GM21360 (cell line): ENCODE results near the gene PPM1N.

Experiments
- ATAC-seq: cut with Tn5 transposase; IDR thresholded peaks from one replicate; pipeline ENCODE4 v1.9.1; 2021; ENCODE audit warnings: mild to moderate bottlenecking, moderate library complexity; ENCODE audit not compliant: unreplicated experiment

The PPM1N gene, protein sequence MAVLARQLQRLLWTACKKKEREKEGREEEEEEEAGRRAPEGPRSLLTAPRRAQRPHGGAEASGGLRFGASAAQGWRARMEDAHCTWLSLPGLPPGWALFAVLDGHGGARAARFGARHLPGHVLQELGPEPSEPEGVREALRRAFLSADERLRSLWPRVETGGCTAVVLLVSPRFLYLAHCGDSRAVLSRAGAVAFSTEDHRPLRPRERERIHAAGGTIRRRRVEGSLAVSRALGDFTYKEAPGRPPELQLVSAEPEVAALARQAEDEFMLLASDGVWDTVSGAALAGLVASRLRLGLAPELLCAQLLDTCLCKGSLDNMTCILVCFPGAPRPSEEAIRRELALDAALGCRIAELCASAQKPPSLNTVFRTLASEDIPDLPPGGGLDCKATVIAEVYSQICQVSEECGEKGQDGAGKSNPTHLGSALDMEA

DNA sequence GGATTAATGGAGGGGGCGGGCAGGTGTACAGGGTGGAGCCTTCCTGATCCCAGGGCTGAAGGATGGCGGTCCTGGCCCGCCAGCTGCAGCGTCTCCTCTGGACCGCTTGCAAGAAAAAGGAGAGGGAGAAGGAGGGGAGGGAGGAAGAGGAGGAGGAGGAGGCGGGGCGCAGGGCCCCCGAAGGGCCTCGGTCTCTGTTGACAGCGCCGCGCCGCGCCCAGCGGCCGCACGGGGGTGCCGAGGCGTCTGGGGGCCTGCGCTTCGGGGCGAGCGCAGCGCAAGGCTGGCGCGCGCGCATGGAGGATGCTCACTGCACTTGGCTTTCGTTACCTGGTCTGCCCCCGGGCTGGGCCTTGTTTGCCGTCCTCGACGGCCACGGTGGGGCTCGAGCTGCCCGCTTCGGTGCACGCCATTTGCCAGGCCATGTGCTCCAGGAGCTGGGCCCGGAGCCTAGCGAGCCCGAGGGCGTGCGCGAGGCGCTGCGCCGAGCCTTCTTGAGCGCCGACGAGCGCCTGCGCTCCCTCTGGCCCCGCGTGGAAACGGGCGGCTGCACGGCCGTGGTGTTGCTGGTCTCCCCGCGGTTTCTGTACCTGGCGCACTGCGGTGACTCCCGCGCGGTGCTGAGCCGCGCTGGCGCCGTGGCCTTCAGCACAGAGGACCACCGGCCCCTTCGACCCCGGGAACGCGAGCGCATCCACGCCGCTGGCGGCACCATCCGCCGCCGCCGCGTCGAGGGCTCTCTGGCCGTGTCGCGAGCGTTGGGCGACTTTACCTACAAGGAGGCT, at the start of gene PPM1N:
TSS of gene PPM1N (plus strand) at position 33 of the 785 bp plus-strand sequence. CDS start at position 63, 30 bp downstream.
- no peak for ATAC-seq

DNA sequence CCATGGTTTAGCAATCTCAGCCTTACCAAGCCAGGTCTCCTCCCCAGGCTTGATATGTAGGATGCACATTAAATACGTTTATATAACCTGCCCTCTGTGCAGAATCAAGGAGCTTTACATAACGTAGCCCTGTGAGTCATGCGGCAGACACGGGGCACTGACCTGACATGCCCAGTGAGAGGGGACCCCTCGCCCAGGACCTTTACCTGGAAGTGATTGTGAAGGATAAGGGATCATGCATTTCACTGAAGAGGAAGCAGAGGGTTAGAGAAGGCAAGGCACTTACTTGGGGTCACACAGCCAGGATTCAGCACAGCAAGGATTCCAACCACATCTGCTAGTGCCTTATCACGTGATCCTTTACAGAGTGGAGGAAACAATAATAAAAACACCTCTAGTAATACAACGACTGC, 49.4 kb upstream of the PPM1N start:
- ATAC-seq = no peak

DNA sequence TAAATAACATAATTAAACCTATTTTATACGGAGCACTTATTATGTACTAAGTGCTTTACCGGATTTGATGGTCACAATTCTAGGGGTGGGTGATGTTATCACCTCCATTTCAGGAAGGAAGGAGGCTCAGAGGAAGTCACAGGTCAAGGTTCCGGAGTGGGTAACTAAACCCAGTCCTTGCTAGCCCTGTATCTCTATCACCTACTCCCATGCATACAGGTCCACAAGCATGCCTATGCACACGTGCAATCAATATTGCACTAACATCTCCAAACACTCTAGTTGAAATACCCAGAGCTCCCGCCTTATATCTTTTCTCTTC, 48.3 kb upstream of the PPM1N start:
- peak; percentile 15 for ATAC-seq

DNA sequence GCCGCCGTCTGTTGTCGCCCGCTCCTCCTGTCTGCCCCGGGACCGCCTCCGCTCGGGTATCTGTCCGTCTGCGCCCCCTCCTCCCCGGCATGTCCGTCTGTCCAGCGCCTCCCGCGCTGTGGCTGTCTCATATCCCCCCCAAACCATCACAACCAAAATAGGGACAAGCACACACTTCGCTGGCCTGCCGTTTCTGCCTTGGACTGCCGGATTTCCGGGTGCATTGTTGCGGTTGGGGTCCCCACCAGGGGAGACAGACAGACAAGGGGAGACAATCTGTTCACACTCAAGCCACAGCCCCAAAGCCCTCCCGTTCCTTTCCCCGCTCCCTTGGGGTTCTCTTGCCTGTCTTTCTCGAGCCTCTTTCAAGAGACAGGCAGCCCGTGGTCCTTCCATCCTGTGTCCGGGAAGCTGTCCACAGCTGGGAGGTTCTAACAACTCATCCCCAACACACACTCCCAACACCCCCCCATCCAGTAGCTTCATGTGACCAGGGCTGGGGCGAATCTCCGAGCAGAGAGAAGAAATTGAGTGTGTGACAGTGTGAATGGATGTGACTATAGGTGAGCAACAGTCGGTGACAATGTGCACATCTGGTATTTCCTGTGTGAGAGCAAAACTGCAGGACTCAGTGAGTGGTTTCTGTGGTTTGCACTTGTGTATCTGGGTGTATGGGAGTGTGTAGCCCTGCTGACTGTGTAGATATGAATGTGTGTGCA, 47.0 kb upstream of the PPM1N start:
- no peak for ATAC-seq

DNA sequence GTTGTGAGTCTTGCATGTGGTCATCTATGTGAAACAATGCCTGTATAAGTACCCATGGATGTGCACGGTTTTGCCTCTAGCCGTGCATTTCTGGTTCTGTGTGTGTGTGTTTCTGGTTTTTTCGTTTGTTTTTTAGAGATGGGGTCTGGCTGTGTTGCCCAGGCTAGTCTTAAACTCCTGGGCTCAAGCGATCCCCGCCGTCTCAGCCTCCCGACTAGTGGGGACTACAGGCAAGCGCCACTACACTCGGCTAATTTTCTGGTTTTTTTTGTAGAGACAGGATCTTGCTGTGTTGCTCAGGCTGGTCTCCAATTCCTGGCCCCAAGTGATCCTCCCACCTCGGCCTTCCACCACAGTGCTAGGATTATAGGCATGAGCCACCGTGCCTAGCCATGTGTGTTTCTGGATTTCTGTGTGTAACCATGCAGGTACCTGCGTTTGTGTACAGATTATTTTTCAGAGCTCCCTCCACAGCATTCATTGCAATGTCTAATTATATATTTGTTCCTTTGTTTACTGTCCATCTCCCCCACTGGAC, 46.3 kb upstream of the PPM1N start:
- no peak for ATAC-seq

DNA sequence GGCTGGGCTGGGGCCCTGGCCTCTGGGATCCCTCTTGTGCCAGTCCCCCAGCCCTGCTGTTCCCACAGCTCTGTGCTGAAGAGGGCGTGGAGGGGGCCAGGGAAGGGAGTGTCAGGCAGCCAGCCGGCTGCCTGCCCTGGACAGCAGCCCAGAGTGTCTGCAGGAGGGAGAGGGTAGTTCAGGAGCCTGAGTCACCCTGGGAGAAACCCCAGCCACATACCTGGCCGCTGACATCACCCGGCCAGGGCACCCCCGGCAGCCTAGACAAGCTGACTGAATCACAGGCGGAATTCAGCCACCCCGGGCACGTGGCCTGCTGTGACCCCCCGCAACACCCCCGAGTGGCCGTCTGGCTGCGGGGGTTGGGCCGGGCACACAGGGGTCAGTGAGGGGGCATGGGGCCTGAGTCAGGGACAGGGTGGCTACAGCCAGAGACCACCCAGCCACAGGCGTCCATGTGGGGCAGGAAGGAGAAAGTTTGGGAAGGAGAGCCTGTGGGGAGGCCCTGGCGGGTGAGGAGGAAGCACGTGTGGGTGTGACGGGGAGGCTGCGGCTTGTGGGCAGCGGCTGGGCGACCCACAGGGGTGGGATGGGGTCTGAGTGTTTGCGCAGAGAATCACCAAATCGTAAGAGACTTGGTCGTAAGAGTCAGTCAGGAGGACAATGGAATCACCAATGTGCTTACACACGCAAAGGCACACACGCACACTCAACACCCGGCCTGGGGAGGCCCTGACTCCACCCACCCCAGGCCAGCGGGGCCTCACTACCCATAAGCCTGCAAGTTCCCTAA, 42.3 kb upstream of the PPM1N start:
- ATAC-seq = peak; percentile 42

DNA sequence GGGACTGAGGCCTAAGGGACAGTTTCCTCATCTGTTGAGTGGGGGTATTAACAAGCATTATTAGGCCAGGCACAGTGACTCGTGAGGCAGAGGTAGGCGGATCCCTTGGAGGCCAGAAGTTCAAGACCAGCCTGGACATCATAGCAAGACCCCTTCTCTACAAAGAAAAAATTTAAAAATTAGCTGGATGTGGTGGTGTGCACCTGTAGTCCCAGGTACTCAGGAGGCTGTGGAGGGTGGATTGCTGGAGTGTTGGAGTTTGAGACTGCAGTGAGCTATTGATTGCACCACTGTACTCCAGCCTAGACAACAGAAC, 41.8 kb upstream of the PPM1N start:
- ATAC-seq = no peak

DNA sequence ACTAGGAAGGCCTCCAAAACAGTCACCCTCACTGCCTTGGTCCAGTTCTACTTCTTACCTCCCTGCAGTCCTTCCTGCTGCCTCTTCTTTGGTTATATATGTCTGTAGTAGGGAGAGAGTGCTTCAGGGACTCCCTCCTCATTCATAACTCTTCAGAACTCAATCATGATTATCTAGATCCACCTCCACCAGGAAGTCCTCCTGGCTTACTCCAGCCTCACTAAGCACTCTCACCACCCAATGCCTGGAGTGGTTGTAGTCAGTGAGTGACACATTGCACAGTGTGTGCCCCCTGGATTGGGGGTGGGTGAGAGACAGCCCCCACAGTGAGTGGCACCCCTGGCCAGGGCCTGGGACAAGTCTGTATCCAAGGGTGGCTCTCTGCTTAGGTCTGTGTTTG, 40.5 kb upstream of the PPM1N start:
- ATAC-seq = no peak

DNA sequence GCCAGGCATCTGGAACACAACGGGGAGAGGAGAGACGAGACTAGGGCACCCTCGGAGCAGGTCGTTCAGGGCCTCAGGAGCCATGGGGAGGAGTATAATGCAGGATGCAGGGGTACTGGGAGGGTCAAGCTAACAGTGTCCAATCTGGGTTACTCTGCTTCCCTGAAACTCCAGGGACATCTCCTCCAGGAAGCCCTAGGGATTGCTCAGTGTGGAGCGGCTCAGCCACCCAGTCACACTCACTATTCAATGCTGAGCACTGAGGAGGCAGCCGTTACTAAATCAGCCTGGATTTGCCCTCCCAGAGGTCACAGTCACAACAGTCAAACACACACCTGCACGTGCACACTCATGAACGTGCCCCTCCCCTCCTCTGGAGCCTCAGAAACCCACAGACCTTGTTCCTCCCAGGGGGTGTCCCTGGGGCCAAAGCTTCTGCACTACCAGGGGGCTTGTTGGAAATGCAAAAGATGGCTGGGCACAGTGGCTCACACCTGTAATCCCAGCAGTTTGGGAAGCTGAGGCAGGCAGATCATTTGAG, 37.4 kb upstream of the PPM1N start:
- no peak for ATAC-seq

DNA sequence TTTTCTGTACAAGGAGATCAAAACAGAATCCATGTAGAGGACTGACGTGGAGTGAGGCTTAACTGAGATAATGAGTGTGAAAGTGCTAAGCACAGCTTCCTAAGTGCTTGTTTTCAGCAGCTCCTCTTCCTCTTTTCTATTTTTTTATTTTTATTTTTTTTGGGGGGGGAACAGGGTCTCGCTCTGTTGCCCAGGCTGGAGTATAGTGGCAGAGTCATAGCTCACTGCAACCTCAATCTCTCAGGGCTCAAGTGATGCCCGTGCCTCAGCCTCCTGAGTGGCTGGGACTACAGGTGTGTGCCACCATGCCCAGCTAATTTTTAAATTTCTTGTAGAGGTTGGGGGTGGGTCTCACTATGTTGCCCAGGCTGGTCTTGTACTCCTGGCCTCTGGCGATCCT, 36.1 kb upstream of the PPM1N start:
- ATAC-seq = no peak

DNA sequence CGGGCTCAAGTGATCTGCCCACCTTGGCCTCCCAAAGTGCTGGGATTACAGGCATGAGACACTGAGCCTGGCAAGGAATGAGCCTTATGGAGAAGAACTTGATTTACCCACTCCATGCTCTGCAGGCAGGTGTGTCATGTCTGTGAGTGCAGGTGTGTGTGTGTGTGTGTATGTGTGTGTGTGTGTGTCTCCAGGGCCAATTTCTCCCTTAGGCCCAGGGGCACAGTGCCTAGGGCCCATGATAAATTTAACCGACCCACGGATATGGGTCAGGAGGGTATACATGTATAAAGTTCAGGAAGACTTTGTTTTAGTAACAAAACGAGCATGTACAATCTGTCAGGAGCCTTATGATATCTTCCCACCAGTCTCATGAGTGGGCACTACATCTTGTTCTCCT, 35.0 kb upstream of the PPM1N start:
- no peak for ATAC-seq

DNA sequence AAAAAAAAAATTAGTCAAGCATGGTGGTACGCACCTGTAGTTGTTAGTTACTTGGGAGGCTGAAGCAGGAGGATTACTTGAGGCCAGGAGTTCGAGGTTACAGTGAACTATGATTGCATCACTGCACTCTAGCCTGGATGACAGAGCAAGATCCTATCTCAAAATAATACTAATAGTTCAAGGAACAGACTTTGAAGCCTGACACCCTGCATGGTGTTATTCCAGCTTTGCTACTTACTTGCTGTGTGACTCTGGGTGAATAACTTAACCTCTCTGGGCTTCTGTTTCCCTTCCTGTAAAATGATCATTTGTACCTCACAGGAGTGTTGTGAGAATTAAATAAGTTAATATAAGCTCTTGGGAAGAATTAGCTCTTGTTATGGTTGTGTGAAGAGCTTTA, 34.0 kb upstream of the PPM1N start:
- no peak for ATAC-seq

DNA sequence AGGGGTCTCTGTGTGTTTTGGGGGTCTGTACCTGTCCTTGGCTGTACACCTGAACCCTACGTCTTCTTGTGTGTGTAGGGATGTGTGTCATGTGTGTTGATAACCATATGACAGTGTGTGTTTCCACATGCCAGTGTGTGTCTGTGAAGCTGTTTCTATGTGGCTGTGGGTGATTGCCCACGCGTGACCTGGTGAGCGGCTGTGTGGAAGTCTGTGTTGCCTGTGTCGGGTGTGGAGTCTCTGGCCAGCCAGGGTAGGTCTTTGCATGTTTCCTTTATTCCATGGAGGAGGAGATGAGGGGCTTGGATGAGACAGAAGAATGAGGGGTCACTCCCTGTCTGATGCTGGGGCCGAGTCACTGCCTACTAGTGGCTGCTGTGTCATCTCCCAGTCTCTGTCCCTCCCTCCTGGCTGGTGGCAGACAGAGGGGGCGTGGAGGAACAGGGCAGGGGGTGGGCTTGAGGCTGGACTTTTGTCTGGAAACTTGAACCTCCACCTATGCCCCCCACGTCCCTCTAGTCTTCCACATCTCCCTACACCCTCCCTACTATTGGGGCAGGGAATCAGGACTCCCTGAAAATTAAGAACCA, 33.3 kb upstream of the PPM1N start:
- no peak for ATAC-seq

DNA sequence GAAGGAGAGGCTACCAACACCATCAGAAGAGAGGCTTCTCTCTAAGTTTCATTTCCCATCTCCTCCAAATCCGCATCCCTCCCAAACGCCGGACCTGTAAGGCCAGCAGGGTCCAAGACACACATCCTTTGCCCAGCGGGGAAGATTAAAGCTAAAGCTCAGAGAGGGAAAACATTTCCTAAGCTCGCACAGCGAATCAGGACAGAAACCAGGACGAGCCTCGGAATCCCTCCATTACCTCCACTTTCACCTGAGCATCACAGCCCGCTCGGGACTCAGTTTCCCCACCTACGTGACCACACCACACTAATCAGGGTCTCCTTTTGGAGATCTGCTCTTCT, 31.2 kb upstream of the PPM1N start:
- ATAC-seq = no peak

DNA sequence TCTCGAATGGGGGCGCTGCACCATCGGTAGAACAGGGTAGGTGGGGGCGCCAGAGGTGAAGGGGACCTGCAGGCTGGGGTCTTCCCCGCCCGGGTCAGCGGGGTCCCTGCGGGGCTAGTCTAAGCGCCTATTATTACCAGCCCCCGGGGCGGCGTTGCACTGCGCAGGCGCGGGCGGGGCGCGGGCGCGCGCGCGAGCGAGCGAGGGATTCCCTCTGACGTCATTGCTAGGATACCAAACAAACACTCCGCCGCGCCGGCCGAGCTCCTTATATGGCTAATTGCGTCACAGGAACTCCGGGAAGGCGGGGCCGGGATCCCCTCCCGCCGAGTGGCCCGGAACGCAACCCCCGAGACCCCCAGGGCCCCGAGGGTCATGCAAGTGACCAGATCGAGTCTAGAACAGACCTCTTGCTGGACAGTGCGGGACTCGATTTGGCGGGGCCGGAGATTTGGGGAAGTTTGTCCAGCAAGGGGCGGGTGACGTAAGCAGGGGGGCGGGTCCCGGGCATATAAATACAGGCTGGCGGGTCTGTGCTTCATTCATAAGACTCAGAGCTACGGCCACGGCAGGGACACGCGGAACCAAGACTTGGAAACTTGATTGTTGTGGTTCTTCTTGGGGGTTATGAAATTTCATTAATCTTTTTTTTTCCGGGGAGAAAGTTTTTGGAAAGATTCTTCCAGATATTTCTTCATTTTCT, 30.6 kb upstream of the PPM1N start, which contains the start of gene FOSB:
TSS of gene FOSB (plus strand) at position 541 of the 703 bp plus-strand sequence. CDS start 591 bp downstream, outside the sequence.
- peak; percentile 33 for ATAC-seq

DNA sequence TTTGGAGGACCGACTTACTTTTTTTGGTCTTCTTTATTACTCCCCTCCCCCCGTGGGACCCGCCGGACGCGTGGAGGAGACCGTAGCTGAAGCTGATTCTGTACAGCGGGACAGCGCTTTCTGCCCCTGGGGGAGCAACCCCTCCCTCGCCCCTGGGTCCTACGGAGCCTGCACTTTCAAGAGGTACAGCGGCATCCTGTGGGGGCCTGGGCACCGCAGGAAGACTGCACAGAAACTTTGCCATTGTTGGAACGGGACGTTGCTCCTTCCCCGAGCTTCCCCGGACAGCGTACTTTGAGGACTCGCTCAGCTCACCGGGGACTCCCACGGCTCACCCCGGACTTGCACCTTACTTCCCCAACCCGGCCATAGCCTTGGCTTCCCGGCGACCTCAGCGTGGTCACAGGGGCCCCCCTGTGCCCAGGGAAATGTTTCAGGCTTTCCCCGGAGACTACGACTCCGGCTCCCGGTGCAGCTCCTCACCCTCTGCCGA, 30.0 kb upstream of the PPM1N start:
- ATAC-seq = no peak

DNA sequence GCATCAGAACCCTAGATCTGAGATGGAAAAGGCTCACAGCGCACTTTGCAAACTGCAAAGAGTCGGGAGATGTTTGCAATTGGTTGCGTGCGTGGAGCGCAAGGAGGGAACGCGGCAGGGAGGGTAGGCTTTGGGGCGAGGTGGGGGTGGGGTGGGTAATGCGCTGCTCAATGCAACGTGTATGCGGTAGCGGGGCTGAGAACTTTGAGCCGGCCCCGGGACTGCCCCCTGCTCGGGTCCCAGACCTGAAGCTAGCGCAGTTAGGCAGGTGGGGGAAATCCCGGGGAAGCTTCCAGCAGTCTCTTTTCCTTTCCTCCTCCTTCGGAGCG, 29.5 kb upstream of the PPM1N start:
- ATAC-seq = peak; percentile 26

DNA sequence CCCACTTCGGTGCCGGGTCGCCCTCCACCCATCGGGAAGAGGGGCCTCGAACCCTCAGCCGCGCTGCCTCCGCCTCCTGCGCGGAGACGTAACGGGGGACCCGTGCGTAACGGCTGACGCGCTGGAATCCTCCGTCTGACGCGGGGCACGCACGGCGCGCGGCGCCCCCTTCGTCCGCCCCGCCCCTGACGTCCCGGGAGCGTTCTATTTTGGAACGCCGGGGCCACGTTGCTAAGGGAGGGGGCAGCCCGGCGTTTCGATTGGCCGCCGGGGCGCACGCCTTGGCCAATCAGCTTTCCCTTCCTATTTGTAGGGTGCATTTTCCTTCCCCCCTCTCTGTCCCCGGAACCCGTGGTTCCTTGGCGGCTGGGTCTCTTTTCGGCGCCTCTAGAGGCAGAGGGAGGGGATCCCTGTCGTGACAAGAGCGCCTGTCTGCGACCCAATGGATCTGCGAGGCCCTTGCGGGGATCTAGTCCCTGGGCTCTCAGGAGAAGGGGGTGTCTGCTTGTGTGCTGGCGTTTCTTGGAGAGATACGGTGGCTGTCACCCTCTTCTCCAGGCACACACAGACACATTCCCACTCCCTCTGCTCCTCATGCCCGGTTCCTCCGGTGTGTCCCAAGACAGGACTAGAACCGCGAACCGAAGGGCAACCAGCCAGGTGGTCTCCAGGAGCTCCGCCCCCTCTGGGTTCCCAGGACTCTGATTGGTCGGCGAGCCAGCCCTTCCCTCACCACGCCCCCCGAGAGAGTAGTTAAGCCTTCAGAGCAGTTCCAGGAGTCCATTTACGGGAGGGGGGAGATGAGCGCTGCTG, 28.9 kb upstream of the PPM1N start:
- ATAC-seq = peak; percentile 38
